GM12878 (cell line): ENCODE data around the gene NMUR1. TPM values are rescaled to one million over a fixed set of nuclear protein-coding genes. Genes with fewer than 3 reads are reported as not detected.

Experiments
- ATAC-seq: fragments of 200-7000 bp; cut with Tn5 transposase; 3 replicates; pipeline ENCODE4 v1.9.1; 2020; ENCODE audit warnings: mild to moderate bottlenecking, moderate library complexity
- BruUV-seq: library from RNA; stranded (reverse); fragments of 400-500 nt; replicated peaks from 2 replicates; lab custom pipeline; 2021; lab: Mats Ljungman, UMichigan
- CTCF ChIA-PET: fragments of 300-600 bp; sonication (Branson Sonifier 250); formaldehyde crosslinking; extraction: SDS; loops from one replicate; lab custom pipeline; 2021; ENCODE audit warnings: inconsistent platforms; lab: Yijun Ruan, JAX
- POLR2A ChIA-PET: fragments of 350-600 bp; formaldehyde crosslinking; extraction: SDS; loops from one replicate; lab custom pipeline; 2021; ENCODE audit warnings: inconsistent platforms; lab: Charles Lee
- RAD21 ChIA-PET: fragments of 300-600 bp; sonication (Branson Sonifier 250); formaldehyde crosslinking; loops from one replicate; lab custom pipeline; 2023; ENCODE audit warnings: antibody characterized with exemption; ENCODE audit not compliant: unreplicated experiment; lab: Charles Lee
- SMC1A ChIA-PET: fragments of 300-600 bp; sonication (Branson Sonifier 250); formaldehyde crosslinking; loops from one replicate; lab custom pipeline; 2023; ENCODE audit not compliant: unreplicated experiment, uncharacterized antibody; lab: Charles Lee
- DNase-seq: peaks from one replicate; pipeline ENCODE4 v3.0.0-alpha.2; 2011; ENCODE audit warnings: low read depth, low spot score
- FAIRE-seq: peaks from 3 replicates; lab custom pipeline; 2011; peaks lifted over from hg19 to GRCh38; lab: Jason Lieb, UNC
- H2AFZ ChIP-seq: 2 replicates; pipeline ENCODE4 v1.6.0; 2011; ENCODE audit warnings: low read depth, low read length, control low read depth; ENCODE audit not compliant: control insufficient read depth
- H3K27ac ChIP-seq: 2 replicates; pipeline ENCODE4 v1.5.1; 2011; ENCODE audit warnings: control low read depth; ENCODE audit not compliant: control insufficient read depth, insufficient read depth
- H3K27me3 ChIP-seq, 2 experiments: replicated peaks in 1 of 2; 2 replicates each; pipeline versions ENCODE4 v1.6.0 to v1.6.1; 2011; ENCODE audit warnings: low read length in 1 of 2; ENCODE audit not compliant: control insufficient read depth in 2 of 2, insufficient read depth in 2 of 2
- H3K36me3 ChIP-seq, 2 experiments: 2 replicates each; pipeline ENCODE4 v1.5.1; 2011; ENCODE audit warnings: low read length in 1 of 2; ENCODE audit not compliant: control insufficient read depth in 2 of 2, insufficient read depth in 2 of 2
- H3K4me1 ChIP-seq: 2 replicates; pipeline ENCODE4 v1.6.1; 2011; ENCODE audit warnings: mild to moderate bottlenecking, low read length, moderate library complexity, mixed read lengths; ENCODE audit not compliant: control insufficient read depth, insufficient read depth
- H3K4me2 ChIP-seq: 2 replicates; pipeline ENCODE4 v1.6.0; 2011; ENCODE audit warnings: control low read depth; ENCODE audit not compliant: control insufficient read depth, insufficient read depth
- H3K4me3 ChIP-seq: fragments of 200-600 bp; sonication (generic); 2 replicates; pipeline ENCODE4 v1.5.1; 2016
- H3K79me2 ChIP-seq: 2 replicates; pipeline ENCODE4 v1.6.0; 2011; ENCODE audit warnings: low read length; ENCODE audit not compliant: control insufficient read depth, insufficient read depth
- H3K9ac ChIP-seq: 2 replicates; pipeline ENCODE4 v1.8.0; 2011; ENCODE audit warnings: low read length, control low read depth, mixed read lengths; ENCODE audit not compliant: control insufficient read depth, insufficient read depth
- H3K9me3 ChIP-seq: replicated peaks from 3 replicates; pipeline ENCODE4 v1.5.1; 2011; ENCODE audit warnings: mild to moderate bottlenecking, low read length; ENCODE audit not compliant: control insufficient read depth, insufficient read depth
- H4K20me1 ChIP-seq: 2 replicates; pipeline ENCODE4 v1.6.0; 2011; ENCODE audit not compliant: control insufficient read depth, insufficient read depth
- ATF3 ChIP-seq: IDR thresholded peaks from 2 replicates; pipeline ENCODE4 v1.6.1; 2011; ENCODE audit warnings: low read depth, mild to moderate bottlenecking, low read length, moderate library complexity, borderline replicate concordance; ENCODE audit errors: extremely low read depth
- CBX5 ChIP-seq: sonication (generic); IDR thresholded peaks from 2 replicates; pipeline ENCODE4 v1.6.1; 2016; ENCODE audit warnings: low read depth, moderate library complexity, mild to moderate bottlenecking, inconsistent platforms
- CHD4 ChIP-seq: fragments of 200-600 bp; sonication (generic); IDR thresholded peaks from 2 replicates; pipeline ENCODE4 v1.6.1; 2016; ENCODE audit warnings: mild to moderate bottlenecking
- CREB1 ChIP-seq: IDR thresholded peaks from 2 replicates; pipeline ENCODE4 v1.6.1; 2012; ENCODE audit warnings: low read depth, mild to moderate bottlenecking, inconsistent platforms
- DPF2 ChIP-seq: fragments of 450-650 bp; IDR thresholded peaks from 2 replicates; pipeline ENCODE4 v1.6.1; 2017; ENCODE audit warnings: mild to moderate bottlenecking
- EGR1 ChIP-seq, 2 experiments: IDR thresholded peaks; 1 replicate in 1 of 2; 2 replicates in 1 of 2; pipeline ENCODE4 v1.6.1; 2011 to 2012; ENCODE audit warnings: low read depth in 2 of 2, low read length in 2 of 2, borderline replicate concordance in 1 of 2, mild to moderate bottlenecking in 1 of 2, moderate library complexity in 1 of 2
- JUND ChIP-seq: IDR thresholded peaks from 2 replicates; pipeline ENCODE4 v1.6.1; 2012; ENCODE audit warnings: low read depth, mild to moderate bottlenecking, low read length, improper control_type of control experiment, moderate library complexity
- NKRF ChIP-seq: fragments of 450-650 bp; conservative IDR thresholded peaks from 2 replicates; pipeline ENCODE4 v1.6.1; 2017; ENCODE audit warnings: mild to moderate bottlenecking, moderate library complexity
- PRDM15 ChIP-seq: fragments of 450-650 bp; formaldehyde crosslinking; IDR thresholded peaks from 2 replicates; pipeline ENCODE4 v1.4.0; 2020; ENCODE audit warnings: mild to moderate bottlenecking, moderate library complexity
- RAD21 ChIP-seq: IDR thresholded peaks from 2 replicates; pipeline ENCODE4 v1.6.1; 2011; ENCODE audit warnings: mild to moderate bottlenecking, low read depth, low read length, moderate library complexity; ENCODE audit not compliant: insufficient read depth
- SIN3A ChIP-seq: IDR thresholded peaks from 2 replicates; pipeline ENCODE4 v1.6.1; 2012; ENCODE audit warnings: low read depth, low read length, improper control_type of control experiment
- YY1 ChIP-seq: IDR thresholded peaks from 2 replicates; pipeline ENCODE4 v1.6.1; 2011; ENCODE audit warnings: low read depth, mild to moderate bottlenecking, low read length
- WGBS: methylation state at CpG from one replicate; pipeline ENCODE4 v1.1.6; 2016; ENCODE audit warnings: low lambda C conversion rate; ENCODE audit not compliant: insufficient replicate concordance, insufficient coverage; ENCODE audit errors: missing lambda C conversion rate; 5-methylcytosine and 5-hydroxymethylcytosine counted together
- in situ Hi-C: fragments of 300-500 bp; cut with MboI; formaldehyde crosslinking; loops from 9 replicates; pipeline ENCODE4 v1.14.3; 2018; ENCODE audit warnings: mixed read lengths
- intact Hi-C: fragments of 100-400 bp; cut with micrococcal nuclease; formaldehyde crosslinking; loops from one replicate; pipeline ENCODE4 v1.14.2; 2022; ENCODE audit not compliant: unreplicated experiment
- polyA plus RNA-seq, 11 experiments: library from polyadenylated mRNA; depleted of rRNA in 4 of 11; unstranded in 6 of 11; stranded (reverse) in 5 of 11; fragments of >200 nt; fragmentation: Nextera tagmentation in 4 of 11; fragmentation: Illumina TruSeq in 1 of 11; extraction: Ambion mirVana in 4 of 11; extraction: Trizol in 1 of 11; gene quantifications; 1 replicate in 1 of 11; 2 replicates in 10 of 11; pipeline versions ENCODE4 v1.2.1 to v1.2.3, GENCODE V29; 2011 to 2016; ENCODE audit warnings: inconsistent platforms in 2 of 11, missing spikeins in 2 of 11, low read depth in 1 of 11
- total RNA-seq, 4 experiments: library from RNA; depleted of rRNA in 3 of 4; stranded (reverse); fragments of >200 nt in 3 of 4; fragmentation: Illumina TruSeq in 1 of 4; extraction: Trizol in 1 of 4; gene quantifications; 2 replicates each; pipeline versions ENCODE4 v1.2.1 to v1.2.3, GENCODE V29; 2013 to 2021

NMUR1 gene
- total and polyA plus RNA-seq, 10 of the 15 experiments (the other 5 are each of a cell fraction or from before 2014, with no cell fraction given), result under 0.01 to 0.08 (median 0.02) TPM; not detected in 5

- no peaks in the 10 kb centered on the region for H3K9me3 ChIP-seq
- H3K4me3 ChIP-seq, result no peak overlapping the region
- no peaks in the 10 kb centered on the region for H3K27me3 ChIP-seq
- no peak overlapping the region for H2AFZ ChIP-seq
- H3K9ac ChIP-seq, result no peak overlapping the region
- no peak overlapping the region for H3K4me2 ChIP-seq
- ChIA-PET POLR2A (interaction anchor here (1.1 to 2.0 kb wide), 5 partner anchors 12 to 23 kb away, joined by 3 to 9 read pairs (median 6); no protein-coding TSS in a partner anchor), RAD21 (interaction anchor here (0.7 to 6.3 kb wide), 4 partner anchors 12 to 181 kb away, joined by 3 to 59 read pairs (median 5); no protein-coding TSS in a partner anchor), CTCF (interaction anchor here (0.7 to 6.7 kb wide), 12 partner anchors 8 to 263 kb away, joined by 3 to 132 read pairs (median 4); no protein-coding TSS in a partner anchor), SMC1A (interaction anchor here (1.2 to 4.8 kb wide), 6 partner anchors 10 to 69 kb away, joined by 3 to 50 read pairs (median 6); no protein-coding TSS in a partner anchor)
- TF ChIP-seq ATF3 (no peak), DPF2 (no peak), SIN3A (no peak), CREB1 (no peak), NKRF (no peak), YY1 (no peak), CBX5 (no peak), RAD21 (no peak), PRDM15 (no peak), CHD4 (no peak), JUND (no peak), EGR1 (IDR thresholded peaks at IDR 0.05; ENCODE audit: borderline replicate concordance in 1 of 2, low read depth in 2 of 2, low read length in 2 of 2) (no peak)
- no peak for ATAC-seq
- no peaks in the 10 kb centered on the region for H3K36me3 ChIP-seq
- no TSS peak for BruUV-seq
- no peaks in the 10 kb centered on the region for H4K20me1 ChIP-seq
- peaks cover 5% of the 10 kb centered on the region for H3K4me1 ChIP-seq
- in situ Hi-C loops, result no loop called here
- no peak overlapping the region for H3K27ac ChIP-seq
- intact Hi-C loops, result no loop called here
- no peak for DNase-seq
- WGBS, result 65% methylated on average over 8 of the region's 8 CpGs
- no peak for FAIRE-seq
- no peaks in the 10 kb centered on the region for H3K79me2 ChIP-seq
Measured at GRCh38 chr2:231533086-231533776, 3.0 kb upstream of the NMUR1 start.
